HS-5 (cell line): ENCODE measurements around the gene IL20.
A peak's percentile ranks its signal among the peaks of the same experiment; 100 is the strongest.
"Not testable (repeated sequence)": the region's sequence is repeated elsewhere in the genome, so short reads cannot be mapped to it uniquely, and the experiment has no call there.

ENCODE experiments used
- DNase-seq: peaks from one replicate; pipeline ENCODE4 v3.0.0-alpha.2; 2012; ENCODE audit warnings: low read depth

IL20 gene

GRCh38 chr1:206843626-206844025 is 21.8 kb upstream of the IL20 start:
- DNase-seq = no peak

GRCh38 chr1:206846487-206846886 is 18.9 kb upstream of the IL20 start:
- no peak for DNase-seq

GRCh38 chr1:206847337-206847834 is 18.0 kb upstream of the IL20 start:
- DNase-seq = no peak

- no peak for DNase-seq
Observed at GRCh38 chr1:206847946-206848345, 17.5 kb upstream of the IL20 start.

GRCh38 chr1:206850401-206850800 is 15.0 kb upstream of the IL20 start:
- DNase-seq = no peak

- DNase-seq = peak; percentile 73
Observed at GRCh38 chr1:206851341-206852010, 13.9 kb upstream of the IL20 start.

- not testable (repeated sequence) for DNase-seq
Observed at GRCh38 chr1:206852662-206853061, 12.8 kb upstream of the IL20 start.

GRCh38 chr1:206853696-206854095 is 11.7 kb upstream of the IL20 start:
- not testable (repeated sequence) for DNase-seq

GRCh38 chr1:206854401-206855129 is 10.9 kb upstream of the IL20 start:
- no peak for DNase-seq

- no peak for DNase-seq
Observed at GRCh38 chr1:206855859-206856258, 9.6 kb upstream of the IL20 start.

- DNase-seq = no peak
Observed at GRCh38 chr1:206856674-206857464, 8.6 kb upstream of the IL20 start.

- DNase-seq = no peak
Observed at GRCh38 chr1:206859082-206859521, 6.3 kb upstream of the IL20 start.

- no peak for DNase-seq
Observed at GRCh38 chr1:206860165-206860564, 5.3 kb upstream of the IL20 start.

GRCh38 chr1:206863266-206863665 is 2.2 kb upstream of the IL20 start:
- no peak for DNase-seq

- no peak for DNase-seq
Observed at GRCh38 chr1:206866062-206866461, 639 bp downstream of the IL20 start.

GRCh38 chr1:206867239-206867638 is 1.8 kb downstream of the IL20 start:
- no peak for DNase-seq

GRCh38 chr1:206867716-206868115 is 2.3 kb downstream of the IL20 start:
- DNase-seq = no peak

GRCh38 chr1:206868264-206868663 is 2.8 kb downstream of the IL20 start:
- DNase-seq = no peak

- no peak for DNase-seq
Observed at GRCh38 chr1:206872139-206872538, 6.7 kb downstream of the IL20 start.

GRCh38 chr1:206873603-206874188 is 8.3 kb downstream of the IL20 start:
- DNase-seq = no peak

- no peak for DNase-seq
Observed at GRCh38 chr1:206875752-206876377, 10.4 kb downstream of the IL20 start.

GRCh38 chr1:206878456-206878855 is 13.0 kb downstream of the IL20 start:
- DNase-seq = no peak
